Neuronal stem cell (in vitro differentiated cells): Measurements from ENCODE around the gene AXIN1.
A peak's percentile ranks its signal among the peaks of the same experiment; 100 is the strongest.

Source experiments
- DNase-seq: peaks from one replicate; pipeline ENCODE4 v3.0.0-alpha.2; 2013; ENCODE audit warnings: low spot score
- H2AFZ ChIP-seq: one replicate; pipeline ENCODE4 v1.6.1; 2013; ENCODE audit warnings: mild to moderate bottlenecking, low read length, inconsistent platforms
- H2AK5ac ChIP-seq: 2 replicates; pipeline ENCODE4 v1.6.1; 2013; ENCODE audit warnings: low read depth, mild to moderate bottlenecking, inconsistent platforms, low read length, moderate library complexity, mixed read lengths
- H2BK120ac ChIP-seq: 2 replicates; pipeline ENCODE4 v1.6.1; 2013; ENCODE audit warnings: low read depth, mild to moderate bottlenecking, inconsistent platforms, low read length, moderate library complexity, mixed read lengths
- H2BK12ac ChIP-seq: one replicate; pipeline ENCODE4 v1.6.1; 2013; ENCODE audit warnings: low read length, inconsistent platforms
- H2BK15ac ChIP-seq: 2 replicates; pipeline ENCODE4 v1.6.1; 2013; ENCODE audit warnings: mild to moderate bottlenecking, low read length, inconsistent platforms, mixed read lengths
- H2BK5ac ChIP-seq: one replicate; pipeline ENCODE4 v1.6.1; 2013; ENCODE audit warnings: inconsistent platforms, mild to moderate bottlenecking, low read length, moderate library complexity
- H3K14ac ChIP-seq: one replicate; pipeline ENCODE4 v1.6.1; 2013; ENCODE audit warnings: low read length, inconsistent platforms
- H3K18ac ChIP-seq: 2 replicates; pipeline ENCODE4 v1.6.1; 2013; ENCODE audit warnings: low read length, inconsistent platforms
- H3K23ac ChIP-seq: 2 replicates; pipeline ENCODE4 v1.6.1; 2013; ENCODE audit warnings: low read depth, mild to moderate bottlenecking, mixed read lengths, low read length, inconsistent platforms; ENCODE audit not compliant: poor library complexity
- H3K27ac ChIP-seq: replicated peaks from 3 replicates; pipeline ENCODE4 v1.5.1; 2013; ENCODE audit warnings: low read length, inconsistent platforms
- H3K27me3 ChIP-seq, 3 experiments: 2 replicates each; pipeline ENCODE4 v1.6.1; 2013; ENCODE audit warnings: low read length in 3 of 3, mild to moderate bottlenecking in 2 of 3, inconsistent platforms in 1 of 3, low read depth in 1 of 3, mixed read lengths in 1 of 3, moderate library complexity in 1 of 3; ENCODE audit not compliant: control insufficient read depth in 3 of 3, insufficient read depth in 3 of 3
- H3K36me3 ChIP-seq, 2 donors: replicated peaks in 1 of 2; 2 replicates each; pipeline ENCODE4 v1.6.1; 2013; ENCODE audit warnings: low read length in 2 of 2; ENCODE audit not compliant: control insufficient read depth in 2 of 2, insufficient read depth in 2 of 2
- H3K4ac ChIP-seq: 2 replicates; pipeline ENCODE4 v1.6.1; 2013; ENCODE audit warnings: inconsistent platforms, mild to moderate bottlenecking, low read length, moderate library complexity
- H3K4me1 ChIP-seq, 2 donors: 1 replicate in 1 of 2; 2 replicates in 1 of 2; pipeline ENCODE4 v1.6.1; 2013; ENCODE audit warnings: low read length in 2 of 2, low read depth in 1 of 2; ENCODE audit not compliant: control insufficient read depth in 2 of 2, insufficient read depth in 1 of 2
- H3K4me2 ChIP-seq: one replicate; pipeline ENCODE4 v1.6.1; 2013; ENCODE audit warnings: mild to moderate bottlenecking, low read length, inconsistent platforms; ENCODE audit not compliant: insufficient read depth, poor library complexity, severe bottlenecking
- H3K4me3 ChIP-seq, 2 donors: 2 replicates each; pipeline ENCODE4 v1.5.1; 2013; ENCODE audit warnings: low read length in 2 of 2, mild to moderate bottlenecking in 2 of 2, inconsistent platforms in 1 of 2, moderate library complexity in 1 of 2
- H3K79me1 ChIP-seq: one replicate; pipeline ENCODE4 v1.6.1; 2013; ENCODE audit warnings: low read depth, mild to moderate bottlenecking, inconsistent platforms, low read length, moderate library complexity
- H3K9ac ChIP-seq: one replicate; pipeline ENCODE4 v1.6.1; 2013; ENCODE audit warnings: mild to moderate bottlenecking, low read depth, low read length, inconsistent platforms; ENCODE audit not compliant: poor library complexity
- H3K9me3 ChIP-seq, 2 donors: replicated peaks in 1 of 2; 2 replicates each; pipeline versions ENCODE3 to v1.6.1; 2013; ENCODE audit warnings: low read length in 2 of 2, mild to moderate bottlenecking in 2 of 2, inconsistent platforms in 1 of 2, low read depth in 1 of 2, mixed read lengths in 1 of 2, moderate library complexity in 1 of 2; ENCODE audit not compliant: control insufficient read depth in 2 of 2, insufficient read depth in 1 of 2
- H4K8ac ChIP-seq: one replicate; pipeline ENCODE4 v1.6.1; 2013; ENCODE audit warnings: low read depth, mild to moderate bottlenecking, inconsistent platforms, low read length, moderate library complexity
- H4K91ac ChIP-seq: one replicate; pipeline ENCODE4 v1.6.1; 2013; ENCODE audit warnings: low read length, low read depth, mild to moderate bottlenecking, inconsistent platforms; ENCODE audit not compliant: poor library complexity
- WGBS, 2 donors: extraction: QIAGEN DNeasy Blood & Tissue Kit; methylation state at CpG; one replicate each; pipeline ENCODE4 v1.1.7; 2013; ENCODE audit warnings: missing lambda C conversion rate in 2 of 2, mixed read lengths in 1 of 2; ENCODE audit not compliant: insufficient read length in 2 of 2, insufficient replicate concordance in 1 of 2; ENCODE audit errors: extremely low coverage in 2 of 2; 5-methylcytosine and 5-hydroxymethylcytosine counted together

The AXIN1 gene

DNA sequence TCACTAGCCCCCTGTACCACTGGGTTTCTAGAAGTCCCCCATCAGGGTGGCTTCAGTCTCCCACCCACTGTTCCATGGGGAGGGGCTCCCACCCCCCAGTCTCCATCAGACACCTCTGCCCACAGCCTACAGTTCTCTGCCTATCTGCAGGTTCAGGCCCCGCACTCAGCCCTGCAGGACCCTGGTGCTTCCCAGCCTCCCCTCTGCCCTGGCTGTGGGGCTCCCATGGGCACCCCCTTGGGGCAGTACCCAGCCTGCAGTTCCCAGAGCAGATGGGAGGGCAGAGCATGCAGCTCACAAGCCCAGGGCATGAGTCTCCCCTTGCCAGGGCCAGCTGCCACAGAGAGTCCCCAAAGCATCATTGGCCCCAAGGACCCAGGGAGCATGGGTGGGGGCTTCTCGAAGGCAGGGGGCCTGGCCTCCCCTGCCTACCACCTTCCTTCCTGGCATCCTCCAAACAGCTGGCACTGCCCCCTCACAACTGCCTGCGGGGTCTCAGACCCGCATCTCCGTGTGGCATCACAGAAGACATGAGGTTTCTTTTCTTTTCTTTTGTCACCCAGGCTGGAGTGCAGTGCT is 20.6 kb upstream of the AXIN1 start:
- H3K9me3 ChIP-seq, result no peaks in the 10 kb centered on the region
- no peaks in the 10 kb centered on the region for H3K27me3 ChIP-seq
- no peak overlapping the region for H2AFZ ChIP-seq
- H2BK15ac ChIP-seq, result no peak overlapping the region
- no peak overlapping the region for H3K14ac ChIP-seq
- no CpG with 5 or more reads among the region's 5 CpGs for WGBS, 2 donors
- no peak overlapping the region for H3K4me2 ChIP-seq
- no peak overlapping the region for H4K8ac ChIP-seq
- no peak overlapping the region for H2BK12ac ChIP-seq
- H2BK5ac ChIP-seq, result no peak overlapping the region
- no peak overlapping the region for H3K4me3 ChIP-seq
- no peak overlapping the region for H3K4ac ChIP-seq
- no peak for DNase-seq
- H3K9ac ChIP-seq, result no peak overlapping the region
- H2AK5ac ChIP-seq, result no peak overlapping the region
- H3K18ac ChIP-seq, result no peak overlapping the region
- peaks cover 9% of the 10 kb centered on the region for H3K79me1 ChIP-seq
- no peak overlapping the region for H4K91ac ChIP-seq
- peaks cover 39 to 82% of the 10 kb centered on the region in 2 donors for H3K36me3 ChIP-seq
- H3K27ac ChIP-seq, result no peak overlapping the region
- H3K23ac ChIP-seq, result no peak overlapping the region
- H3K4me1 ChIP-seq, result peaks cover 4 to 6% of the 10 kb centered on the region in 2 donors
- H2BK120ac ChIP-seq, result no peak overlapping the region

DNA sequence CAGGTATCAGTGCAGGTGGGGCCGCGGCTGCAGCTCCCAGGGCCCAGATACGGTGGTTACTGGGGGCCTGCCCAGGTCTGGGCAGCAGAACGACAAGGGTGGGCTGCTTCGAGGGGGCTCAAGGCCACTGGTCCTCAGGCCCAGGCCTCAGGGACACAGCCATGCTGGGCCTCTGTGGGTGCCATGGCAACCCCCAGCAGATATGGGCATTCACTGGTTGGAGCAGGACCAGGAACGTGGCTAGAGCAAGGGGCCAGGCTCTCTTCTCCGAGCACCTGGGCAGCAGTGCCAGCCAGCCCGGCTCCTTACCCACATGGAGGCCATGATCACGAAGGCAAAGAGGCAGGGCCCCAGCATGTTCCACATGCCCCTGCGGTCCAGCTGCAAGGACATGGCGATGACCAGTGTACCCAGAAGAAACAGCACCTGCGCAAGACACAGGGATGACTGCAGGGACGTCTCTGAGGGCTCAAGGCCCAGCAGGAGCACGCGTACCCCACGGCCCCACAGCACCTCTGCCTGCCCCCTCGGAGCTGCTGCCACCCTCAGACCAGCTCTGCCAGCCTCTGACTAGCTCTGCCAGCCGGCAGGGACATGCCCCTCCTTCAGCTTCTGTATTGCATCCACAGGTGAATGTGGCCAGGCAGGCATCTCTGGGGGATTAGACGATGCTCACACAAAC is 19.9 kb upstream of the AXIN1 start:
- Histone ChIP-seq H3K4me3 (no peak overlapping the region), H2BK5ac (no peak overlapping the region), H2BK15ac (no peak overlapping the region), H4K91ac (peak overlapping the region; percentile 72), H3K23ac (no peak overlapping the region), H3K27ac (no peak overlapping the region), H3K36me3 (peaks cover 45 to 84% of the 10 kb centered on the region in 2 donors), H4K8ac (no peak overlapping the region), H2AK5ac (no peak overlapping the region), H3K4me2 (no peak overlapping the region), H3K4me1 (peaks cover 4 to 6% of the 10 kb centered on the region in 2 donors), H2AFZ (no peak overlapping the region), H3K14ac (no peak overlapping the region), H2BK120ac (no peak overlapping the region), H3K9me3 (no peaks in the 10 kb centered on the region), H3K18ac (no peak overlapping the region), H3K4ac (no peak overlapping the region), H2BK12ac (no peak overlapping the region), H3K27me3 (no peaks in the 10 kb centered on the region), H3K9ac (no peak overlapping the region), H3K79me1 (peaks cover 9% of the 10 kb centered on the region)
- no CpG with 5 or more reads among the region's 19 CpGs for WGBS, 2 donors
- DNase-seq, result no peak

DNA sequence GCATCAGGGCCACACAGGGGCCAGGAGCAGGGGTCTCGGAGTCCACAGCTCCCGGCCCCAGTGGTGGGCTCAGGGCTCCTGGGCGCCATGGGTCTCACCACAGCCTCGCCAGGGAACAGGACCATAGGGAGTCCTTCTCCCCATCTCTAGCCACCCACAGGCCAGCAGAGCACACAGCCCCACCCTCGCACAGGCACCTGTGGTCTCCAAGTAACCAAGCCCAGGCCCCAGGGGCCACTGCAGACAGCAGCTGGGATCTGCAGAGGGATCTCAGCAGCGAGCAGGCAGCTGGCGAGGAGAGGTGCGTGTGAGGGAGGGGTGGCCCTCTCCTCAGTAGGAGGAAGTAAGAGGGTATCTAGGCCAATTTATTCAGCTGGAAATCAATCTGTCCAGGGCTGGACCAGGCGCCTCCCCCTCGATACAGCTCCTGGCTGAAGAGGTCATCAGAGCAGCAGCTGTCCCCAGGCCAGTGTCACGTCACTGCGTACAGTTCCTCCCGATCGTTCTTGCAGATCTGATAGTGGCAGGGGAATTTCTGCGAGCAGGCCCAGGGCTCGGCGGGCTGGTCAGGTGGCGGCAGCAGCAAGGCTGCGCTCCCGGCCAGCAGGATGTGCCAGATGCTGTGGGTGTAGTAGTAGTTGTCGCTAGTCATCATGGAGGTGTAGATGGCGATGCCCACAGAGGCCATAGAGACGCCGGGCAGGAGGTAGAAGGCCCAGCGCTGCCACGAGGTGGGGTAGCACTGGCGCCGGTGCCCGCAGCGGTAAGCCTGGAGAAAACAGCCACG is 19.2 kb upstream of the AXIN1 start:
- no CpG with 5 or more reads among the region's 31 CpGs for WGBS, 2 donors
- Histone ChIP-seq H3K4ac (no peak overlapping the region), H3K9me3 (no peaks in the 10 kb centered on the region), H2BK120ac (no peak overlapping the region), H3K36me3 (peaks cover 47 to 84% of the 10 kb centered on the region in 2 donors), H3K4me3 (no peak overlapping the region), H3K27ac (no peak overlapping the region), H3K14ac (no peak overlapping the region), H2BK12ac (no peak overlapping the region), H3K4me1 (peaks cover 4 to 6% of the 10 kb centered on the region in 2 donors), H3K18ac (no peak overlapping the region), H2BK5ac (no peak overlapping the region), H4K91ac (peak overlapping the region; percentile 72), H2AK5ac (peak overlapping the region; percentile 82), H3K79me1 (peaks cover 9% of the 10 kb centered on the region), H2BK15ac (no peak overlapping the region), H3K23ac (no peak overlapping the region), H4K8ac (no peak overlapping the region), H3K27me3 (no peaks in the 10 kb centered on the region), H2AFZ (no peak overlapping the region), H3K9ac (no peak overlapping the region), H3K4me2 (no peak overlapping the region)
- DNase-seq, result no peak

DNA sequence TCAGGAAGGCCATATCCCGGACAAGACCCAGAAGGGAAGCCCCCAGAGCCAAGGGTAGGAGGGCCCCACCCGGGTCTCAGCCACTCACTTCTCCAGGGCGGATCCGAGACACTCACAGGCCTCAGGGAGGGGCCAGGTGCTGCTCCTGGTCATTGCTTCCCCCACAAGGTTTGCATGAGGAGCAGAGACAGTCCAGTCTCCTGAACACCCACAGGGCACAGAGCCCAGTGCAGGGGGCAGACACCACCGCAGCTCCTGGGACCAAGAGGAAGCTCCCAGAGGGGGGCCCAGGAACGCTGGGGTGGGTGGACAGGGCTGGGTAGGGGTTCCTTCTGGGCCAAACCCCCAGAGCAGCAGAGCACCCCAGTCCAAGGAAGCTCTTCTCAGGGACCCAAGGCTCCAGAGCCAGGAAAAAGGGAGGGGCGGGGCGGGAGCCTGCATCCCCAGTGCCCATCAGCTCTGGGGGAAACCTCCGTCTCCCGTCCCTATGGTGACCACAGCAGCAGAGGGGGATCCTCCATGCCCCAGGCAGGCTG is 18.5 kb upstream of the AXIN1 start:
- H3K4ac ChIP-seq, result peak overlapping the region; percentile 76
- DNase-seq, result no peak
- peaks cover 4 to 6% of the 10 kb centered on the region in 2 donors for H3K4me1 ChIP-seq
- no peak overlapping the region for H4K8ac ChIP-seq
- H3K4me3 ChIP-seq, result no peak overlapping the region
- H2BK5ac ChIP-seq, result no peak overlapping the region
- H2AK5ac ChIP-seq, result peak overlapping the region; percentile 82
- no peaks in the 10 kb centered on the region for H3K9me3 ChIP-seq
- no peak overlapping the region for H3K14ac ChIP-seq
- no peak overlapping the region for H3K4me2 ChIP-seq
- H3K9ac ChIP-seq, result peak overlapping the region; percentile 60
- H3K36me3 ChIP-seq, result peaks cover 44 to 84% of the 10 kb centered on the region in 2 donors
- no peaks in the 10 kb centered on the region for H3K27me3 ChIP-seq
- H4K91ac ChIP-seq, result no peak overlapping the region
- no peak overlapping the region for H2BK12ac ChIP-seq
- H3K79me1 ChIP-seq, result peaks cover 9% of the 10 kb centered on the region
- H2AFZ ChIP-seq, result peak overlapping the region; percentile 15
- H2BK120ac ChIP-seq, result no peak overlapping the region
- peak overlapping the region; percentile 73 for H3K23ac ChIP-seq
- peak overlapping the region; percentile 76 for H3K18ac ChIP-seq
- no peak overlapping the region for H3K27ac ChIP-seq
- H2BK15ac ChIP-seq, result no peak overlapping the region
- WGBS, 2 donors, result no CpG with 5 or more reads among the region's 10 CpGs
